ENCODE measurements around the gene RNF135. TPM values are rescaled to one million over a fixed set of nuclear protein-coding genes. Genes with fewer than 3 reads are reported as not detected.
"Not testable (repeated sequence)": the region's sequence is repeated elsewhere in the genome, so short reads cannot be mapped to it uniquely, and the experiment has no call there.

The RNF135 gene, protein sequence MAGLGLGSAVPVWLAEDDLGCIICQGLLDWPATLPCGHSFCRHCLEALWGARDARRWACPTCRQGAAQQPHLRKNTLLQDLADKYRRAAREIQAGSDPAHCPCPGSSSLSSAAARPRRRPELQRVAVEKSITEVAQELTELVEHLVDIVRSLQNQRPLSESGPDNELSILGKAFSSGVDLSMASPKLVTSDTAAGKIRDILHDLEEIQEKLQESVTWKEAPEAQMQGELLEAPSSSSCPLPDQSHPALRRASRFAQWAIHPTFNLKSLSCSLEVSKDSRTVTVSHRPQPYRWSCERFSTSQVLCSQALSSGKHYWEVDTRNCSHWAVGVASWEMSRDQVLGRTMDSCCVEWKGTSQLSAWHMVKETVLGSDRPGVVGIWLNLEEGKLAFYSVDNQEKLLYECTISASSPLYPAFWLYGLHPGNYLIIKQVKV
- total RNA-seq (2014; rRNA removed; shearing (Covaris generic)): 14.8 and 19.6 TPM in 2 replicates

DNA sequence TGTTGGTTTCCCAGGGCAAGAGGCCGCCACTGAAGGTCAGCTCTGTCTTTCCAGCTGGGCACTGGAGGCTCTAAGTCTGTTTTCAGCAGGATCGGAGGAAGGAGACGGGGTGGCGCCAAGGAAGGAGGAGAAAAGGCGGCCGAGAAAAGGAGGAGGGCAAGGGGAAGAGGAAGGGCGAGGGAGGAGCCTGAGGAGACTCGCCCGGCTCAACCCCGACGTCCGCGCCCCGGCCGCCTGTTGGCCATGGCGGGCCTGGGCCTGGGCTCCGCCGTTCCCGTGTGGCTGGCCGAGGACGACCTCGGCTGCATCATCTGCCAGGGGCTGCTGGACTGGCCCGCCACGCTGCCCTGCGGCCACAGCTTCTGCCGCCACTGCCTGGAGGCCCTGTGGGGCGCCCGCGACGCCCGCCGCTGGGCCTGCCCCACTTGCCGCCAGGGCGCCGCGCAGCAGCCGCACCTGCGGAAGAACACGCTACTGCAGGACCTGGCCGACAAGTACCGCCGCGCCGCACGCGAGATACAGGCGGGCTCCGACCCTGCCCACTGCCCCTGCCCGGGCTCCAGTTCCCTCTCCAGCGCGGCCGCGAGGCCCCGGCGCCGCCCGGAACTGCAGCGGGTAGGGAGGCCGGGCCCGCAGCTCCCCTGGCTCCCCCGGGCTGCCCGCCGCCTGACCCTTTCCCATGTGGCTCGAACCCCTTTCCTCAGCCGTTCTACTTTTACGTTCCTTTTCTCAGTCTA, at the start of gene RNF135:
Gene RNF135 (plus strand): TSS at position 209 of the 737 bp plus-strand sequence. CDS start 35 bp downstream, at position 244.
- DNase-seq (ENCODE audit: low spot score): peak; percentile 81

DNA sequence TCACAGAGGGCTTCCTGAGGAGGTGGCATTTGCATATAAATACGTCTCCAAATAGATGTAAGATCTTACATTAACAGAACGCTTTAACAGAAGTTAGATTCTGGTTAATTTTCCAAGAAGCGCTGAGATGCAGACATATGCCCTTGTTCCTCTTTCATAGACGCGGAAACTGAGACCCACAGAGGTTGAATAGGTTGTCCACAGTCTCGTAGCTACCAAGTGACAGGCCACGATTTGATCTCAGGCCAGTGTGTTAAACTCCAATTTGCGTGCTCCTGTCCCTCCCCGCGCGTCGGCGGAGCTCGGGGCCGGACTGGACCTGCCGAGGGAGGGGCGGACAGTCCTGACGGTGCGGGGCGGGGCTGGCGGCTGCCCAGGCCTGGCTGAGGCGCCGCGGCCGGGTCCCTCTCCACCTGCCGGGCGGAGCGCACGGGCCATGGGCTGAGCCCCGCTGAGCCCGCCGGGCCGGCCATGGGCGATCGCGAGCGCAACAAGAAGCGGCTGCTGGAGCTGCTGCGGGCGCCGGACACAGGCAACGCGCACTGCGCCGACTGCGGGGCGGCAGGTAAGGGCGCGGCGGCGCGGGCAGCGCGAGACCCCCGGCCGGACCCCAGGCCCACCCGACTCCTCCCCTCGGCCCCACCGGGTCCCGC, 49.2 kb upstream of the RNF135 start, which contains the start of gene ADAP2:
Gene ADAP2 (plus strand): TSS at position 402 of the 653 bp plus-strand sequence. CDS start 70 bp downstream, at position 472.
- DNase-seq (ENCODE audit: low spot score): no peak

DNA sequence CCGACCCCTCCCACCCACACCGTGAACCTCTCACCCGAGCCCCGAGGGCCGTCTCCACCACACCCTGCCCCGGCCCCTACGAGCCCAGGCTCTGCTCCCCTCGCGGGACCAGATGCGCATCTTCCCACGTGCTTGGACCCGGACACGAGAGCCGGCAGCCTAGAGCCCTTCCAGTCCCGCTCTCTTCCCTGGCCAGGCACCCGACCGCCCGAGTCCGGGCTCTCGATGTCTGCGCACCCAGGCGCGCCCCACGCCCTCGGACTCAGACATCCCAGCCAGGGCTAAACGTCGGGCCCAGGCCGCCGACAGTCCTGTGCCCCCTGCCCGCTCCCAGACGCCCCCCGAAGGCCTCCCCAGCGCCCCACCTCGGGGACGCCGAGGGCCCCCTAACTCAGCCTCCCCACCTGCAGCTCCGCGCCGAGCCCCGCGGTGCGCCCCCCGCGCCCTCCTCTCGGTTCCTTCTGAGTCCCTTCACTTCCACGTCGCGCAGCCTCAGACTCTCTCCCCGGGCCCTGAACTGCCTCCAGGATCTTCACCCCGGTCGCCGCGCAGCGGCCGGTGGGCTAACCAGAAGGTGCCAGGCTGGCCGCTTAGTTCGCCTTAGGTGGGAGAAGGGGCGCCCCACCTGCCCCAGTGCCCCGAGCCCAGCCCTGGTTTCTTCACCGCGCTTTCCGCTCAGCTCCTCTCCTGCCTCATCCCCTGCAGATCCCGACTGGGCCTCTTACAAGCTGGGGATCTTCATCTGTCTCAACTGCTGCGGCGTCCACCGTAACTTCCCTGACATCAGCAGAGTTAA, 48.4 kb upstream of the RNF135 start:
- no peak for DNase-seq (ENCODE audit: low spot score)

DNA sequence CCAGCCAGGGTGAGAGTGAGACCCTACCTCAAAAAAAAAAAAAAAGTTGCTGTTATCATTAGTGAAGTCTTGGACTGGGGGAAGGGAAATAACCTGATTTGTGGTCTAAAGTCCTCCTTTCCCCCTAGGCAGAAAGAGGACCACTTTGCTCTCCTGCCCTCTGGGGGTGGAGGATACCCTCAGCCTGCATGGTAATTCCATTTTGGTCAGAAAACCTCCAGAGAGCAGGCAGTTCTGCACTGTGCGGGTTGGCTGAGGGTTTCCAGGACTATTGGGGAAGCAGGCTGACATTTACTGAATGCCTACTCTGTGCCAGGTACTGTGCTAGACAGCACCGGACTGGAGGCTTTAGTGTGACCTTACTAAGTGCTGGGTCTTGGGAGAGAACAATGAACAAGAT, 46.5 kb upstream of the RNF135 start:
- DNase-seq (ENCODE audit: low spot score): no peak

DNA sequence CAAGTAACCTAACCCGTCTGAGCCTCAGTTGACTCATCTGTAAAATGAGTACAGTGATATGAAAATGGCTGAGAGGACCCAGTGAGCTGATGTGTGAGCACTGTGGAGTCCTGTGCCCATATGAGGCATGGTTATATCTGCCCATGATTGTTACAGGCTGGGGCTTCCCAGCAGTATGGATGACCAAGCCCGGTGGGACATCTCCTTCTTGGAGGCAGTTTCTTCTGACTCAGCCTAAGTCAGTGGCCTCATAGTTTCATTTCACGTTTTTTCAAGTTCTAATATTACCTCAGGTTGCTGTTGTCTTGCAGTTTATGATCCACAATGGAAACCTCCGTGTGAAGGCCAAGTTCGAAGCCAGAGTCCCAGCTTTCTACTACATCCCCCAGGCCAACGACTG, 44.3 kb upstream of the RNF135 start:
- DNase-seq (ENCODE audit: low spot score): no peak

DNA sequence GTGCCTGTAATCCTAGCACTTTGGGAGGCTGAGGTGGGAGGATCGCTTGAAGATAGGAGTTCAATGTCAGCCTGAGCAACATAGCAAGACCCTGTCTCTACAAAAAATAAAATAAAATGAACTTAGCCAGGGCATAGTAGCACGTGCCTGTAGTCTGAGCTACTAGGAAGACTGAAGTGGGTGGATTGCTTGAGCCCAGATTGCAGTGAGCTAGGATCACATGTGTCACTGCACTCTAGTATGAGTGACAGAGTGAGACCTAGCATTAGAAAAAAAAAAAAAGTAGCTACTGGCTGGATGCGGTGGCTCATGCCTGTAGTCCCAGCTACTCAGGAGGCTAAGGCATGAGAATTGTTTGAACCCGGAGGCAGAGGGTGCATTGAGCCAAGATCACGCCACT, 43.1 kb upstream of the RNF135 start:
- no peak for DNase-seq (ENCODE audit: low spot score)

DNA sequence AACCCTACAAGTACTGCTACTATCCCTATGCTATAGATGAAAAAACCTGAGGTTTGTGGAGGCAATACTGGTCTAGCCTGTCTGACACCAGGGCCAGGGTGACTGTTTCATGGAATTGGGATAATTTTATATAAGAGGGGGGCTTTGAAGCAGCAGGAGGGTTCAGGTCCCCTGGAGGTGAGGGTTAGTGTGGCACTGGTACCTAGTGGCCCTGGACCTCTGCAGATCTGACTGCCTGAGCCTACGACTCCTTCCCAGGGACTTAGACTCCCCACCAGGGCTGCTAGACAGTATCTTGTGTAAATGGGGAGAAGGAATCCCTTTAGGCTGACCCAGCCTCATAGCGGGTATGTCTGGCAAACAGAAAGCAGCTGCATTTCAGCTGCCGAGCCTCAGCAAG, 42.3 kb upstream of the RNF135 start:
- no peak for DNase-seq (ENCODE audit: low spot score)

DNA sequence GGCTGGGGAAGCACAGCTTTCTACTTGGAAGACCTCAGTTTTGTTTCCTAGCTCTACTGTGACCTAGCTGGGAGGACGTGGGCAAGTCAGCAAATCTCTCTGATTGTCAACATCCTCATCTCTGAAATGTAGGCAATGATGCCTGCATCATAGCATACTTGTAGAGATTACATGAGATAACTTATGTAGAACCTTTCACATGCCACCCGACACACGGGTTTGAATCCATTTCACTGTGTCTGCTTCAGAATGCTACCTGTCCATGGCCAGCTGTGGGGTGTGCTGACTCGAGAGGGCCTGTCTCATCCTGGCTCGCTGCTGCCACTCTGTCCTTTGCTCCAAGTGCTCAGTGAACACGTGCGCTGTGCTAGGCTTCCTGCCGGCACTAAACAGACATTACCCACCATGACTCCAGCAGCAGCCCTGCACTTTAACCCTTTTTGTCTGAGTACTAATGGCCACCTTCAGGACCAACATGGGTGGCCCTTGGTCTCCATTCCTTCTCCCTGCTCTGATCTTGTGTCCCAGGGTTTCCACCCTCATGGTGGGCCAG, 41.7 kb upstream of the RNF135 start:
- no peak for DNase-seq (ENCODE audit: low spot score)

DNA sequence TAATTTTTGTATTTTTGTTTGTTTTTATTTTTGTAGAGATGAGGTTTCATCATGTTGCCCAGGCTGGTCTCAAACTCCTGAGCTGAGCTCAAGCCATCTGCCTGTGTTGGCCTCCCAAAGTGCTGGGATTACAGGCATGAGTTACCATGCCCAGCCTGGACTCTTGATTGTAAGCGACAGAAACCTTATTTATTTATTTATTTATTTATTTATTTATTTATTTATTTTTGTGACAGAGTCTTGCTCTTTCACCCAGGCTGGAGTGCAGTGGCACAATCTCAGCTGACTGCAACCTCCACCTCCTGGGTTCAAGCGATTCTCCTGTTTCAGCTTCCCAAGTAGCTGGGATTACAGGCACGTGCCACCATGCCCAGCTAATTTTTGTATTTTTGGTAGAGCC, 41.0 kb upstream of the RNF135 start:
- DNase-seq (ENCODE audit: low spot score): not testable (repeated sequence)

DNA sequence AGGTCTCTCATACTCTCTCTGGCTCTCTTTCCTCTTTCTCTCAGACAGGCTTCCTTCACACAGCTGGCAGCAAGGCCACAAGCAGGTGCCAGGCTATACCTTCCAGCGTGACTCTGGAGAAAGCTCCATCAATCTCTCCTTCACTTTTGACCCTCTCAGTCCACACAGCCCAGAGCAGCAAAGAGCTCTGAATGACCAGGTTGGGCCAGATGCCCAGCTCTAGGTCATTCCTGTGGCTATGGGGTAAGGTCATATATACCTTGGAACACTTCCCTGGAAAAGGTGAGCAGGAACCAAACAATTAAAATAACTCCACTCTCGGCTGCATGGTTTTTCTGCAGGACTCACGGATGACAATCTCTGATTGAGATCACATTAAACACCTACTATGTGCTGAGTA, 40.3 kb upstream of the RNF135 start:
- no peak for DNase-seq (ENCODE audit: low spot score)

DNA sequence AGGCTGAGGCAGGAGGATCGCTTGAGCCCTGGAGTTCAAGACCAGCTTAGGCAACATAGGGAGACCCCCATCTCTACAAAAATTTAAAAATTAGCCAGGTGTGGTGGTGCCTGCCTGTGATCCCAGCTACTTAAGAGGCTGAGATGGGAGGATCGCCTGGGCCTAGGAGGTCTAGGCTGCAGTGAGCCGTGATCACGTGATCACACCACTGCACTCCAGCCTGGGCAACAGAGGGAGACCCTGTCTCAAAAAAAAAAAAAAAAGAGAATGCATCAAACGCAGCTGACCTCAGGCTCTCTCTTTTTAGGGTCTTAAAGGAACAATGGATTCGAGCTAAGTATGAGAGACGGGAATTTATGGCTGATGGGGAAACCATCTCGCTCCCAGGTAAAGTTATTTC, 39.3 kb upstream of the RNF135 start:
- not testable (repeated sequence) for DNase-seq (ENCODE audit: low spot score)

DNA sequence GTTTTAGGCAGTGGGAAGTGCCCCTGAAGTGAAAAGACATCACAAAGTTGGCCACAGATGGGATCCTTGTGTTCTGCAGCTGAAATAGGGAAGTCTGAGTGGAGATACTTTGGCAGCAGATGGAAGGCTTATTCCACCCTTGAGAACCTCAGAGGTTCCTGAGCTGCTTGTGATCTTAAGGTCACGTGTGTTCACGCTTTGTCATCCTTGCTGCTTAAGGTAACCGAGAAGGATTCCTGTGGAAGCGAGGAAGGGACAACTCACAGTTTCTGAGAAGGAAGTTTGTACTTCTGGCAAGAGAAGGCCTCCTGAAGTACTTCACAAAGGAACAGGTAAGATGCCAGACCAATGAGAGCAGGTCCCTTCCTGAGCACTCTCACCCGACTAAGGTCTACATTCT, 36.9 kb upstream of the RNF135 start:
- DNase-seq (ENCODE audit: low spot score): no peak

DNA sequence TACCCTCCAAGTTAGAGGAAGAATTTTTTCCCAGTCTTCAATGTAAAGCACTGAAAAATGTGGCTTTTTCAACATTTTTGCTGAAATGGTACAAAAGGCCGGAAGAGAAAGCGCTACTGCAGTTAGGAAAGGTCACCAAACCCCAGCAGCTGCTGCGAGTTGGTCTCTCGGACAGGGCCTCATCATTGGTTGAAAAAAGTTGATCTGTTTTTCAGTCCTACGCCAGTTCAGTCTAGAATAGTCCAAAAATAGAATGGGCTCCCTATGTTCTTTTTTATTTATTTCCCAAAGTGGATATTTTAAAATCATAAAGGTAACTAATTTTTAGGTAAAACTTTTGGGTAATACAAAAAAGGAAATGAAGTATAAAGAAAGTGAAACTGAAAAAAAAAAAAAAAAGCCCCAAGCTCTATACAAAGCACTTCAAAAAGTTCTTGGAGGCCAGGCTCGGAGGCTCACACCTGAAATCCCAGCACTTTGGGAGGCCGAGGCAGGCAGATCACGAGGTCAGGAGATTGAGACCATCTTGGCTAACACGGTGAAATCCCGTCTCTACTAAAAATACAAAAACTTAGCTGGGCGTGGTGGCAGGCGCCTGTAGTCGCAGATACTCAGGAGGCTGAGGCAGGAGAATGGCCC, 31.7 kb upstream of the RNF135 start:
- no peak for DNase-seq (ENCODE audit: low spot score)

DNA sequence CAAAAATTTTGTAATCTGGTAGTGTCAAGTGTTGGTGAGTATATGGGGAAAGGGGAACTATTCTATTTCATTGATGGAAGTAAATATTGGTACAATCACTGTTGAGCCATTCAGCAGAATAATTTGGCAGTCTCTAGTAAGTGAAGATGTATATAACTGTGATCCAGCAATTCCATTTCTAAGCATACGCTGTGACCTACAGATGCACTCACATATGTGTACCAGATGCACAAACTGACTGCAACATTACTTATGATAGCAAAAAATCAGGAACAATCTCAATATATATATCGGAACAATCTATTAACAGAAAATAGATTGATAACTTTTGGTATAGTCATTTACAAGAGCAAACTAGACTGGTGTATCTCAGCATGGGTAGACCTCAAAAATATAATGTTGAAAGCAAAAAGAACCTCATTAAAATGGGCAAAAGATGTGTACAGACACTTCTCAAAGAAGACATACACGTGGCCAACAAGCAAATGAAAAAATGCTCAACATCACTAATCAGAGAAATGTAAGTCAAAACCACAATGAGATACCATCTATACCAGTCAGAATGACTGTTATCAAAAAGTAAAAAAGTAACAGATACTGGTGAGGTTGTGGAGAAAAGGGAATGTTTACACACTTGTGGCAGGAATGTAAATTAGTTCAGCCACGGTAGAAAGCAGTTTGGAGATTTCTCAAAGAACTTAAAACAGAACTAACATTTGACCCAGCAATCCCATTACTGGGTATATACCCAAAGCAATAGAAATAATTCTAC, 28.3 kb upstream of the RNF135 start:
- DNase-seq (ENCODE audit: low spot score): no peak

DNA sequence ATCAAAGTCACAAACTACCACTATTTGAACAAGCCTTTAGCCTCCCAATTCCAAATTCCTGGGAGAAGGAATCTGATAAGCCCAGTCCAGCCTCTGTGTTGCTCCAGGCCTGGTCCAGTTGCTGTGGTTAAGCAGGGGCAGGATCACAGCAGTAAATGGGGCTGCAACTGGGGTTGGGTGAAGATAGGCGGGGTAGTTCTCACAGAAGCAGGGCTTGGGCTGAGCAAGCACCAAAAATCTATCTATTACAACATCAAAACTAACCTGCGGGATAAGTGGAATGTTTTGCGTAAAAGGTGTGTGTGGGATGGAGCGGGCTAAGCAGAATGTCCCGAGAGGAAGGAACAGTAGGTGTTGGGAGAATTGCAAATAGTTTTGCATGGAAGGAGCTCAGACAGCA, 23.0 kb upstream of the RNF135 start:
- DNase-seq (ENCODE audit: low spot score): no peak

DNA sequence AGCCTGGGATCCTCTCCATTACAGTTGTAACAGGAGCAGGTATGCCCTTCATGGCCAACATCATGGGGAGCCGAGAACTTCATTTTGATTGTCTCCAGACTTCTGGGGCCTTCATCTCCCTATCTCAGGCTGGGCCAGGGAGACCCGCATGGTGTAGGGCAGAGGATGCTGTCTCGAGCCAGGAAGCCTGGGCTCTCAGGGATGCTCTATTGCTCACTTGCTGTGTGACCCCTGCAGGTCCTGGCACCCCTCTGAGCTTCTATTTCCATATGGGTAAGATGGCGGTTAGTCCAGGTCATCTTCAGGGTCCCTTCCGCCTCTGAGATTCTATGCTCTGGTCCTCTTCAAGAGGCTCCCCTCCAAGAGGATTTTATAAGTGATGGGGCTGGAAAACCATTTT, 20.6 kb upstream of the RNF135 start:
- DNase-seq (ENCODE audit: low spot score): no peak

DNA sequence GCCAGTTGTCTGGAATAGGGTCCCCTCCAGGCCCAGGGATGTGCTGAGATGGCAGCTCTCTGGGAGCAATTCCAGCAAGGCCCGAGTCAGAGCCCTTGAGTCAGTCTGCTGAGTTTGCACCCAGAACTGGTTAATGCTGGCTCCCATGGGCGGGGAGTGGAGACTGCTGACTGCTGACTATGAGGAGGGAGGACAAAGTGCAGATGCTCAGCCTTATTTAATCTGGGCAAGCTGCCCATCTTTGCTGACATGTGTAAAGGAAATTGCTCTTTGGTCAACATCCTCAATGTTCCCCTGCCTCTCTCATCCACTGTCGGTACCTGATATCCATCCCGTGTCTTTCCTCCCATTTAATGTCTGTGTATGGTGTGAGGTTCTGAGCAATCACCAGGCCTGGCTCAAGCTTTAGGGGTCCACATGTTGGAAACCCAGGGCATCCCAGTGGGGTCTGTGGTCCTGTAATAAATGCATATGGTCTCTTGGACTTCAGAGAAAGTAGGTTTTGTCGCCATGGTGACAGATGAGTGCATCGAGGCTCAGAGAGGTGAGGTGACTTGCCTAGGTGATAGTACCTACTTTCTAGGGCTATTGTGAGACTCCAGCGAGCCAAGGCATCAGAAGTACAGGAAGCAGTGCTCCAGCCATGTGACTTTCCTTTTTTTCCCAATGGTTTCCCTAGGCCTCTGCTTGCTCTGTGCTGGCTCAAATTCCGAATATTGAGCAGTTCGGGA, 20.0 kb upstream of the RNF135 start:
- peak; percentile 36 for DNase-seq (ENCODE audit: low spot score)

DNA sequence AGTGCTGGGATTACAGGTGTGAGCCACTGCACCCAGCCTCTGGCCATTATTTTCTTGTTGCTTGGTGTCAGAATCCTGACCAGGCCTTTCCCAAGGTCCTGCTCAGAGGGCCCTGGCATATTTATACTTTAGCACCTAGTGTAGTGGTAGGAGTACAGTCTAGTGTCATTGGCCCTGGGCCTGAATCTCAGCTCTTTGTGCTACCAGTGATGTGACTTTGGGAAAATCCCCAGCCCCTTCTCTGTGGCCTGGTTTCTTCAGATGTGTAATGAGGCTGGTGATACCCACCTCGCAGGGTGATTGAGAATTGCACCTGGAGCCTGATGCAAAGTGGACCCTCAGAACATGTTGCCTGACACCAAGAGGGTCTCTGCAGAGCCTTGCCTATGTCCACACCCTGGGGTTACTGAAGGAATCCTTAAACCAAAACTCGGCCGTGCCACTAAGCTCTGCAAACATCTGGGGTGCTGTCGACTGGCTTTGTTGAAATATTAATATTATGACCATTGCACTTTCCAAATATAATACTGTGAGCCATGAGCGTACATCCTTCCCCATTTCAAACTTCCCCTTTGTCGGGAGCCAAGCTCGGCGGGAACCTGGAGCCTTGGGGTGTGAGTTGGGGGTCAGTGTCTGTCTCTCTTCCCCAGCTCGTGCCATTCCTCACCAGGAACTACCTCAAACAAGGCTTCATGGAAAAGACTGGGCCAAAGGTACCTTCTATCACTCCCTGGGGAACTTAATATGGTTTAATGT, 18.0 kb upstream of the RNF135 start:
- no peak for DNase-seq (ENCODE audit: low spot score)
